Loucy (cell line): ENCODE results near the gene CCDC6.

Source experiments
- EZH2phosphoT487 ChIP-seq: fragments of 200-600 bp; IDR thresholded peaks from 2 replicates; pipeline ENCODE4 v1.6.1; 2018; ENCODE audit warnings: antibody characterized with exemption, mild to moderate bottlenecking, moderate library complexity, borderline replicate concordance
- TF ChIP-seq, protein P1 (sequence below): fragments of 200-600 bp; sonication (generic); conservative IDR thresholded peaks from 2 replicates; pipeline ENCODE4 v1.5.1; 2014; ENCODE audit warnings: mild to moderate bottlenecking, antibody characterized with exemption, low read length

DNA sequence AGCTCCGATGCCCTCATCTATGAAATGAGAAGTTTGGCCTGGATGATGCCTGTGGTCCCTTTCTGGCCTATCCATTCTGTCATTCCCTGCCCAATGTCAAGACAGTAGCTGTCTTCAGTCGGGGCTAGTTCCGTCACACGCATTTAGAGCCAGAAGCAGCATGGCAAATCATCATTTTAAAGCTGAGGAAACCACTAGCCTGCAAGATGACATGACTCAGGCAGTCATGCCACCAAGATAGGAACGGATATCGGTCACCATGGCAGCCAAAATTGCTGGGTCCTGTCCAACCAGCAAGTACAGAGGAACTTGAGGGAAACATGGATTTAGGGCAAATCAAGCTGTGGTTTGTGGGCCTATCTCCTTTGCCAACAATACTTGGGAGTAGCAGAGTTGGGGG lies 88.6 kb downstream of the CCDC6 start:
- TF ChIP-seq, protein P1, sequence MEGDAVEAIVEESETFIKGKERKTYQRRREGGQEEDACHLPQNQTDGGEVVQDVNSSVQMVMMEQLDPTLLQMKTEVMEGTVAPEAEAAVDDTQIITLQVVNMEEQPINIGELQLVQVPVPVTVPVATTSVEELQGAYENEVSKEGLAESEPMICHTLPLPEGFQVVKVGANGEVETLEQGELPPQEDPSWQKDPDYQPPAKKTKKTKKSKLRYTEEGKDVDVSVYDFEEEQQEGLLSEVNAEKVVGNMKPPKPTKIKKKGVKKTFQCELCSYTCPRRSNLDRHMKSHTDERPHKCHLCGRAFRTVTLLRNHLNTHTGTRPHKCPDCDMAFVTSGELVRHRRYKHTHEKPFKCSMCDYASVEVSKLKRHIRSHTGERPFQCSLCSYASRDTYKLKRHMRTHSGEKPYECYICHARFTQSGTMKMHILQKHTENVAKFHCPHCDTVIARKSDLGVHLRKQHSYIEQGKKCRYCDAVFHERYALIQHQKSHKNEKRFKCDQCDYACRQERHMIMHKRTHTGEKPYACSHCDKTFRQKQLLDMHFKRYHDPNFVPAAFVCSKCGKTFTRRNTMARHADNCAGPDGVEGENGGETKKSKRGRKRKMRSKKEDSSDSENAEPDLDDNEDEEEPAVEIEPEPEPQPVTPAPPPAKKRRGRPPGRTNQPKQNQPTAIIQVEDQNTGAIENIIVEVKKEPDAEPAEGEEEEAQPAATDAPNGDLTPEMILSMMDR: no peak
- no peak for TF ChIP-seq EZH2phosphoT487
